Panc1 (cell line): ENCODE data around the gene ELOVL4.
A peak's percentile ranks its signal among the peaks of the same experiment; 100 is the strongest.

ENCODE experiments used
- POLR2AphosphoS5 ChIP-seq: IDR thresholded peaks from 2 replicates; pipeline ENCODE4 v1.6.1; 2012; ENCODE audit warnings: mild to moderate bottlenecking, low read depth, low read length, moderate library complexity
- SIN3A ChIP-seq: IDR thresholded peaks from 2 replicates; pipeline ENCODE4 v1.6.1; 2012; ENCODE audit warnings: low read depth, mild to moderate bottlenecking, low read length, moderate library complexity, borderline replicate concordance; ENCODE audit not compliant: insufficient read depth
- TF ChIP-seq, protein P1 (sequence below), 2 experiments: IDR thresholded peaks; 2 replicates each; pipeline ENCODE4 v1.6.1; 2011 to 2012; ENCODE audit warnings: low read depth in 2 of 2, control low read depth in 1 of 2, low read length in 1 of 2, mild to moderate bottlenecking in 1 of 2, moderate library complexity in 1 of 2; ENCODE audit not compliant: insufficient read depth in 1 of 2
- TF ChIP-seq, protein P2 (sequence below): fragments of 450-650 bp; IDR thresholded peaks from 2 replicates; pipeline ENCODE4 v1.5.1; 2017; ENCODE audit warnings: mild to moderate bottlenecking

DNA sequence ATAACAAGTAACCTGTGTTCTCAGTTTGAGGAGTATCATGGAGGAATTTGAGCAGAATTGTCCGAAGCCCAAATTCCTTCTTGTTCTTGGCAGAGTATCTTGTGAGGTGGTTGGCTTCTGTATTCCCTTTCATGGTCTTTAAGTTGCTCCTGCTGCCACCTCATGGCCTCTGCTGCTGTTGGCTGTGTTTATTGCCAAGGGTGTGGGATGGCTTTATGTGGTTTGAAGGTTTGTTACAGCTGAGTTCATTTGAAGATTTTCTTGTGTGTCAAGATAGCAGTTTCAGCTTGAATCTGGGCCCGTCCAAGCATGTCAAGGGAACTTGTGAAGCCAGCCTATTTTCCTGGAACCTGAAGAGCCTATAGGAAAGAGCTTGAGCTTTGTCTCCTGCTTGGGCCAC is 36.9 kb upstream of the ELOVL4 start:
- TF ChIP-seq, protein P1, sequence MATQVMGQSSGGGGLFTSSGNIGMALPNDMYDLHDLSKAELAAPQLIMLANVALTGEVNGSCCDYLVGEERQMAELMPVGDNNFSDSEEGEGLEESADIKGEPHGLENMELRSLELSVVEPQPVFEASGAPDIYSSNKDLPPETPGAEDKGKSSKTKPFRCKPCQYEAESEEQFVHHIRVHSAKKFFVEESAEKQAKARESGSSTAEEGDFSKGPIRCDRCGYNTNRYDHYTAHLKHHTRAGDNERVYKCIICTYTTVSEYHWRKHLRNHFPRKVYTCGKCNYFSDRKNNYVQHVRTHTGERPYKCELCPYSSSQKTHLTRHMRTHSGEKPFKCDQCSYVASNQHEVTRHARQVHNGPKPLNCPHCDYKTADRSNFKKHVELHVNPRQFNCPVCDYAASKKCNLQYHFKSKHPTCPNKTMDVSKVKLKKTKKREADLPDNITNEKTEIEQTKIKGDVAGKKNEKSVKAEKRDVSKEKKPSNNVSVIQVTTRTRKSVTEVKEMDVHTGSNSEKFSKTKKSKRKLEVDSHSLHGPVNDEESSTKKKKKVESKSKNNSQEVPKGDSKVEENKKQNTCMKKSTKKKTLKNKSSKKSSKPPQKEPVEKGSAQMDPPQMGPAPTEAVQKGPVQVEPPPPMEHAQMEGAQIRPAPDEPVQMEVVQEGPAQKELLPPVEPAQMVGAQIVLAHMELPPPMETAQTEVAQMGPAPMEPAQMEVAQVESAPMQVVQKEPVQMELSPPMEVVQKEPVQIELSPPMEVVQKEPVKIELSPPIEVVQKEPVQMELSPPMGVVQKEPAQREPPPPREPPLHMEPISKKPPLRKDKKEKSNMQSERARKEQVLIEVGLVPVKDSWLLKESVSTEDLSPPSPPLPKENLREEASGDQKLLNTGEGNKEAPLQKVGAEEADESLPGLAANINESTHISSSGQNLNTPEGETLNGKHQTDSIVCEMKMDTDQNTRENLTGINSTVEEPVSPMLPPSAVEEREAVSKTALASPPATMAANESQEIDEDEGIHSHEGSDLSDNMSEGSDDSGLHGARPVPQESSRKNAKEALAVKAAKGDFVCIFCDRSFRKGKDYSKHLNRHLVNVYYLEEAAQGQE (IDR thresholded peaks at IDR 0.05; ENCODE audit: insufficient read depth in 1 of 2, low read depth in 2 of 2, low read length in 1 of 2) = no peak
- TF ChIP-seq, protein P2, sequence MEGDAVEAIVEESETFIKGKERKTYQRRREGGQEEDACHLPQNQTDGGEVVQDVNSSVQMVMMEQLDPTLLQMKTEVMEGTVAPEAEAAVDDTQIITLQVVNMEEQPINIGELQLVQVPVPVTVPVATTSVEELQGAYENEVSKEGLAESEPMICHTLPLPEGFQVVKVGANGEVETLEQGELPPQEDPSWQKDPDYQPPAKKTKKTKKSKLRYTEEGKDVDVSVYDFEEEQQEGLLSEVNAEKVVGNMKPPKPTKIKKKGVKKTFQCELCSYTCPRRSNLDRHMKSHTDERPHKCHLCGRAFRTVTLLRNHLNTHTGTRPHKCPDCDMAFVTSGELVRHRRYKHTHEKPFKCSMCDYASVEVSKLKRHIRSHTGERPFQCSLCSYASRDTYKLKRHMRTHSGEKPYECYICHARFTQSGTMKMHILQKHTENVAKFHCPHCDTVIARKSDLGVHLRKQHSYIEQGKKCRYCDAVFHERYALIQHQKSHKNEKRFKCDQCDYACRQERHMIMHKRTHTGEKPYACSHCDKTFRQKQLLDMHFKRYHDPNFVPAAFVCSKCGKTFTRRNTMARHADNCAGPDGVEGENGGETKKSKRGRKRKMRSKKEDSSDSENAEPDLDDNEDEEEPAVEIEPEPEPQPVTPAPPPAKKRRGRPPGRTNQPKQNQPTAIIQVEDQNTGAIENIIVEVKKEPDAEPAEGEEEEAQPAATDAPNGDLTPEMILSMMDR = peak; percentile 32
- no peak for TF ChIP-seq SIN3A
- TF ChIP-seq POLR2AphosphoS5 = no peak
